ENCODE data around the gene GTPBP3. TPM values are rescaled to one million over a fixed set of nuclear protein-coding genes. Genes with fewer than 3 reads are reported as not detected.
"Not testable (repeated sequence)": the region's sequence is repeated elsewhere in the genome, so short reads cannot be mapped to it uniquely, and the experiment has no call there.

Gene GTPBP3
- total RNA-seq, 2 donors from 2014 or later = 31.6 to 72.5 TPM

- H3K36me3 Mint-ChIP-seq = no peaks in the 10 kb centered on the region
- H3K27ac Mint-ChIP-seq = no peak overlapping the region
- no peak for DNase-seq (ENCODE audit: low spot score)
- peak; percentile 24 to 34 for ATAC-seq
- no peaks in the 10 kb centered on the region for H3K9me3 Mint-ChIP-seq
- no peak overlapping the region for H3K4me3 Mint-ChIP-seq
- peaks cover 0 to 4% of the 10 kb centered on the region in 2 donors for H3K4me1 Mint-ChIP-seq (ENCODE audit: low read depth in 2 of 2)
- peaks cover 5 to 7% of the 10 kb centered on the region in 2 donors for H3K27me3 Mint-ChIP-seq
Observed at GRCh38 chr19:17352608-17353280, 15.4 kb downstream of the GTPBP3 start.

GRCh38 chr19:17353386-17353785, 16.0 kb downstream of the GTPBP3 start:
- Mint-ChIP-seq H3K27me3 (peaks cover 0 to 4% of the 10 kb centered on the region in 2 donors), H3K36me3 (no peaks in the 10 kb centered on the region), H3K9me3 (no peaks in the 10 kb centered on the region), H3K4me3 (no peak overlapping the region), H3K27ac (no peak overlapping the region), H3K4me1 (ENCODE audit: low read depth in 2 of 2) (peaks cover 0 to 4% of the 10 kb centered on the region in 2 donors)
- no peak for DNase-seq (ENCODE audit: low spot score)
- peak in 1 of 2 donors; percentile 28 for ATAC-seq

- Mint-ChIP-seq H3K4me3 (no peak overlapping the region), H3K9me3 (no peaks in the 10 kb centered on the region), H3K27ac (no peak overlapping the region), H3K36me3 (no peaks in the 10 kb centered on the region), H3K27me3 (peaks cover 0 to 2% of the 10 kb centered on the region in 2 donors), H3K4me1 (ENCODE audit: low read depth in 2 of 2) (no peaks in the 10 kb centered on the region)
- ATAC-seq (no peak), DNase-seq (ENCODE audit: low spot score) (no peak)
Observed at GRCh38 chr19:17357078-17357666, 19.8 kb downstream of the GTPBP3 start.

- no peak for ATAC-seq
- Mint-ChIP-seq H3K36me3 (no peaks in the 10 kb centered on the region), H3K27me3 (peaks cover 0 to 7% of the 10 kb centered on the region in 2 donors), H3K9me3 (no peaks in the 10 kb centered on the region), H3K4me1 (ENCODE audit: low read depth in 2 of 2) (no peaks in the 10 kb centered on the region), H3K27ac (no peak overlapping the region), H3K4me3 (no peak overlapping the region)
- no peak for DNase-seq (ENCODE audit: low spot score)
Observed at GRCh38 chr19:17357724-17358123, 20.4 kb downstream of the GTPBP3 start.

GRCh38 chr19:17358395-17358794, 21.0 kb downstream of the GTPBP3 start:
- Mint-ChIP-seq H3K36me3 (no peaks in the 10 kb centered on the region), H3K4me1 (ENCODE audit: low read depth in 2 of 2) (no peaks in the 10 kb centered on the region), H3K9me3 (no peaks in the 10 kb centered on the region), H3K27ac (no peak overlapping the region), H3K4me3 (no peak overlapping the region), H3K27me3 (peaks cover 0 to 7% of the 10 kb centered on the region in 2 donors)
- ATAC-seq (no peak), DNase-seq (ENCODE audit: low spot score) (no peak)

- Mint-ChIP-seq H3K36me3 (no peaks in the 10 kb centered on the region), H3K4me3 (no peak overlapping the region), H3K27ac (no peak overlapping the region), H3K4me1 (ENCODE audit: low read depth in 2 of 2) (no peaks in the 10 kb centered on the region), H3K27me3 (peaks cover 2 to 14% of the 10 kb centered on the region in 2 donors), H3K9me3 (no peaks in the 10 kb centered on the region)
- no peak for DNase-seq (ENCODE audit: low spot score)
- no peak for ATAC-seq
Observed at GRCh38 chr19:17359905-17360800, 22.8 kb downstream of the GTPBP3 start.

GRCh38 chr19:17363852-17364605, 26.7 kb downstream of the GTPBP3 start:
- H3K9me3 Mint-ChIP-seq = not testable (repeated sequence)

GRCh38 chr19:17365361-17365760, 28.0 kb downstream of the GTPBP3 start:
- DNase-seq (ENCODE audit: low spot score) (no peak), ATAC-seq (peak in 1 of 2 donors; percentile 43)
- no peaks in the 10 kb centered on the region for H3K9me3 Mint-ChIP-seq
- H3K27me3 Mint-ChIP-seq = peaks cover 5 to 17% of the 10 kb centered on the region in 2 donors
- H3K4me1 Mint-ChIP-seq (ENCODE audit: low read depth in 2 of 2) = peaks cover 4 to 8% of the 10 kb centered on the region in 2 donors
- no peak overlapping the region for H3K27ac Mint-ChIP-seq
- H3K36me3 Mint-ChIP-seq = no peaks in the 10 kb centered on the region
- no peak overlapping the region for H3K4me3 Mint-ChIP-seq

More at GRCh38 chr19:17363852-17364605, 26.7 kb downstream of the GTPBP3 start:
- H3K36me3 Mint-ChIP-seq; ATAC-seq; DNase-seq (ENCODE audit: low spot score); H3K4me3 Mint-ChIP-seq; H3K4me1 Mint-ChIP-seq (ENCODE audit: low read depth in 2 of 2); H3K27ac Mint-ChIP-seq: not testable (repeated sequence)
- H3K27me3 Mint-ChIP-seq = peaks cover 5 to 14% of the 10 kb centered on the region in 2 donors

GRCh38 chr19:17370026-17370587, 32.8 kb downstream of the GTPBP3 start:
- Mint-ChIP-seq H3K36me3 (no peaks in the 10 kb centered on the region), H3K9me3 (no peaks in the 10 kb centered on the region), H3K27ac (no peak overlapping the region), H3K27me3 (peaks cover 5 to 6% of the 10 kb centered on the region in 2 donors), H3K4me3 (no peak overlapping the region), H3K4me1 (ENCODE audit: low read depth in 2 of 2) (peaks cover 5 to 10% of the 10 kb centered on the region in 2 donors)
- peak in 1 of 2 donors; percentile 60 for ATAC-seq
- DNase-seq (ENCODE audit: low spot score) = no peak

- H3K27me3 Mint-ChIP-seq = peaks cover 0 to 10% of the 10 kb centered on the region in 2 donors
- H3K4me1 Mint-ChIP-seq (ENCODE audit: low read depth in 2 of 2) = peaks cover 0 to 3% of the 10 kb centered on the region in 2 donors
- no peak within 1 kb of the TSS for H3K4me3 Mint-ChIP-seq
- H3K36me3 Mint-ChIP-seq = no peaks in the 10 kb centered on the region
- no peaks in the 10 kb centered on the region for H3K9me3 Mint-ChIP-seq
- H3K27ac Mint-ChIP-seq = no peak within 1 kb of the TSS
- DNase-seq (ENCODE audit: low spot score) (no peak), ATAC-seq (peak in 1 of 2 donors; percentile 34)
Observed at GRCh38 chr19:17376935-17377600, 39.7 kb downstream of the GTPBP3 start, which contains the start of gene PLVAP. Gene PLVAP, minus strand, starts transcription at chr19:17377342. Its CDS starts 54 bp downstream, at chr19:17377288.

GRCh38 chr19:17378271-17378670, 40.9 kb downstream of the GTPBP3 start:
- no peak overlapping the region for H3K4me3 Mint-ChIP-seq
- no peak overlapping the region for H3K27ac Mint-ChIP-seq
- peaks cover 0 to 8% of the 10 kb centered on the region in 2 donors for H3K27me3 Mint-ChIP-seq
- ATAC-seq = no peak
- H3K4me1 Mint-ChIP-seq (ENCODE audit: low read depth in 2 of 2) = peaks cover 4 to 6% of the 10 kb centered on the region in 2 donors
- no peaks in the 10 kb centered on the region for H3K9me3 Mint-ChIP-seq
- no peak for DNase-seq (ENCODE audit: low spot score)
- H3K36me3 Mint-ChIP-seq = no peaks in the 10 kb centered on the region

GRCh38 chr19:17379221-17379631, 41.9 kb downstream of the GTPBP3 start:
- peaks cover 0 to 8% of the 10 kb centered on the region in 2 donors for H3K27me3 Mint-ChIP-seq
- H3K9me3 Mint-ChIP-seq = no peaks in the 10 kb centered on the region
- peaks cover 4 to 6% of the 10 kb centered on the region in 2 donors for H3K4me1 Mint-ChIP-seq (ENCODE audit: low read depth in 2 of 2)
- no peak overlapping the region for H3K27ac Mint-ChIP-seq
- H3K4me3 Mint-ChIP-seq = no peak overlapping the region
- no peak for ATAC-seq
- no peak for DNase-seq (ENCODE audit: low spot score)
- no peaks in the 10 kb centered on the region for H3K36me3 Mint-ChIP-seq

Data from natural killer cell treated with Interleukin-12 subunit alpha and Interleukin-12 subunit beta and Interleukin-15 and Interleukin-18, amount 100 ng/mL, for 72 hours (primary cell).